Measurements from ENCODE around the gene WWOX. TPM values are rescaled to one million over a fixed set of nuclear protein-coding genes. Genes with fewer than 3 reads are reported as not detected.

The WWOX gene
- total and polyA plus RNA-seq, 2 of the 4 experiments (the other 2 are of a cell fraction) = 2.7 to 5.4 TPM

DNA sequence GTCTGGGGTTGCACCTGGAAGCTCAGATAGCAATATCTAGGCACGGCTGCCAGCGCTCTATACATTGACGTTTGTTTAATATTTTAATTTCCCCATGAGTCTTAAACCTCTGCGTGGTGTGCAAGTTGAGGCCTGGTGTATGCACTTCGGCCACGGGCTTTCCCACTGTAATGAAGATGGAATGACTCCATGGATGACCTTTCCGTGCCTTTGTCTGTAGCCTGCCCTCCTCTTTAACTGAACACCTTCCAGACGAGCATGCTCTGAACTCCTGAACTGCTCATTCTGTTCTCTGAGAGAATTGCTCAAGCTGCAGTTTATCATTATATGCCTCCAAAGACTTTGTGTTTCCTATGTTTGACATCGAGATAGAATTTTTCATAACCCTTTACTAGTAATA is 438.8 kb downstream of the WWOX start:
- POLR2A ChIA-PET (ENCODE audit: unreplicated experiment) = no interaction called here
- Histone ChIP-seq H2BK15ac (ENCODE audit: low read depth, low read length) (no peak overlapping the region), H4K91ac (ENCODE audit: insufficient read depth, low read depth, low read length) (no peak overlapping the region), H3K9ac (ENCODE audit: low read depth, low read length) (no peak overlapping the region), H4K5ac (ENCODE audit: low read depth, low read length) (no peak overlapping the region), H3K18ac (ENCODE audit: low read depth, low read length) (no peak overlapping the region), H4K8ac (ENCODE audit: low read depth in 2 of 2, low read length in 2 of 2) (no peak overlapping the region), H3K23ac (ENCODE audit: low read depth, low read length) (no peak overlapping the region), H3K27me3 (ENCODE audit: control insufficient read depth, insufficient read depth, low read length) (no peaks in the 10 kb centered on the region), H2AFZ (replicated peaks; ENCODE audit: low read length, poor library complexity) (no peak overlapping the region), H3K79me1 (ENCODE audit: low read depth in 1 of 2, low read length in 2 of 2) (no peaks in the 10 kb centered on the region), H3K27ac (ENCODE audit: insufficient read depth, low read length) (no peak overlapping the region), H2AK5ac (ENCODE audit: low read depth, low read length) (no peak overlapping the region), H2AK9ac (replicated peaks; ENCODE audit: low read depth, low read length, poor library complexity) (no peak overlapping the region), H3K4me1 (ENCODE audit: control insufficient read depth, insufficient read depth, low read length) (no peaks in the 10 kb centered on the region), H3K14ac (replicated peaks; ENCODE audit: low read depth, low read length) (no peak overlapping the region), H3K4me2 (ENCODE audit: low read depth, low read length) (no peak overlapping the region), H3K4ac (ENCODE audit: low read depth, low read length) (no peak overlapping the region), H2BK20ac (ENCODE audit: low read depth, low read length) (no peak overlapping the region), H4K20me1 (ENCODE audit: insufficient read depth, low read length) (no peaks in the 10 kb centered on the region), H3K56ac (ENCODE audit: extremely low read depth, insufficient read depth, low read length) (no peak overlapping the region), H3K9me1 (ENCODE audit: insufficient read depth, low read length) (no peaks in the 10 kb centered on the region), H3K9me3 (ENCODE audit: control insufficient read depth, insufficient read depth, low read length) (peaks cover 28% of the 10 kb centered on the region), H3K36me3 (ENCODE audit: control insufficient read depth, insufficient read depth, low read length) (no peaks in the 10 kb centered on the region), H2BK120ac (ENCODE audit: low read depth, low read length) (no peak overlapping the region), H3K4me3 (ENCODE audit: insufficient read depth, low read depth, low read length) (no peak overlapping the region), H2BK5ac (ENCODE audit: low read depth, low read length, poor library complexity, severe bottlenecking) (no peak overlapping the region)
- 20% methylated on average over 2 of the region's 9 CpGs; no CpG with 5 or more reads in 1 of the 2 experiments for WGBS, 2 experiments (ENCODE audit: extremely low coverage in 2 of 2, insufficient read length in 1 of 2)
- ATAC-seq (ENCODE audit: low read depth) = no peak
- no peak for TF ChIP-seq SMC3 (IDR thresholded peaks at IDR 0.05; ENCODE audit: low read depth, low read length)
- TF ChIP-seq, protein P1, sequence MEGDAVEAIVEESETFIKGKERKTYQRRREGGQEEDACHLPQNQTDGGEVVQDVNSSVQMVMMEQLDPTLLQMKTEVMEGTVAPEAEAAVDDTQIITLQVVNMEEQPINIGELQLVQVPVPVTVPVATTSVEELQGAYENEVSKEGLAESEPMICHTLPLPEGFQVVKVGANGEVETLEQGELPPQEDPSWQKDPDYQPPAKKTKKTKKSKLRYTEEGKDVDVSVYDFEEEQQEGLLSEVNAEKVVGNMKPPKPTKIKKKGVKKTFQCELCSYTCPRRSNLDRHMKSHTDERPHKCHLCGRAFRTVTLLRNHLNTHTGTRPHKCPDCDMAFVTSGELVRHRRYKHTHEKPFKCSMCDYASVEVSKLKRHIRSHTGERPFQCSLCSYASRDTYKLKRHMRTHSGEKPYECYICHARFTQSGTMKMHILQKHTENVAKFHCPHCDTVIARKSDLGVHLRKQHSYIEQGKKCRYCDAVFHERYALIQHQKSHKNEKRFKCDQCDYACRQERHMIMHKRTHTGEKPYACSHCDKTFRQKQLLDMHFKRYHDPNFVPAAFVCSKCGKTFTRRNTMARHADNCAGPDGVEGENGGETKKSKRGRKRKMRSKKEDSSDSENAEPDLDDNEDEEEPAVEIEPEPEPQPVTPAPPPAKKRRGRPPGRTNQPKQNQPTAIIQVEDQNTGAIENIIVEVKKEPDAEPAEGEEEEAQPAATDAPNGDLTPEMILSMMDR (conservative IDR thresholded peaks at IDR 0.05; ENCODE audit: low read depth, low read length) = no peak
- TF ChIP-seq MAFK (IDR thresholded peaks at IDR 0.05; ENCODE audit: low read depth, low read length) = no peak
- TF ChIP-seq BHLHE40 (IDR thresholded peaks at IDR 0.05; ENCODE audit: low read depth, low read length) = no peak
- TF ChIP-seq POLR2A (IDR thresholded peaks at IDR 0.05; ENCODE audit: low read depth, low read length) = no peak
- no peak for TF ChIP-seq MXI1 (IDR thresholded peaks at IDR 0.05; ENCODE audit: borderline replicate concordance, low read depth, low read length)
- no peak for TF ChIP-seq MAZ (IDR thresholded peaks at IDR 0.05; ENCODE audit: borderline replicate concordance, low read depth, low read length)
- no peak for TF ChIP-seq NFE2L2 (IDR thresholded peaks at IDR 0.05; ENCODE audit: low read depth, low read length)
- TF ChIP-seq, protein P2, sequence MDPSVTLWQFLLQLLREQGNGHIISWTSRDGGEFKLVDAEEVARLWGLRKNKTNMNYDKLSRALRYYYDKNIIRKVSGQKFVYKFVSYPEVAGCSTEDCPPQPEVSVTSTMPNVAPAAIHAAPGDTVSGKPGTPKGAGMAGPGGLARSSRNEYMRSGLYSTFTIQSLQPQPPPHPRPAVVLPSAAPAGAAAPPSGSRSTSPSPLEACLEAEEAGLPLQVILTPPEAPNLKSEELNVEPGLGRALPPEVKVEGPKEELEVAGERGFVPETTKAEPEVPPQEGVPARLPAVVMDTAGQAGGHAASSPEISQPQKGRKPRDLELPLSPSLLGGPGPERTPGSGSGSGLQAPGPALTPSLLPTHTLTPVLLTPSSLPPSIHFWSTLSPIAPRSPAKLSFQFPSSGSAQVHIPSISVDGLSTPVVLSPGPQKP (IDR thresholded peaks at IDR 0.05; ENCODE audit: borderline replicate concordance, low read depth, low read length) = no peak
- no peak for TF ChIP-seq RCOR1 (IDR thresholded peaks at IDR 0.05; ENCODE audit: insufficient replicate concordance, low read length)
- TF ChIP-seq RFX5 (IDR thresholded peaks at IDR 0.05; ENCODE audit: low read depth, low read length) = no peak
- TF ChIP-seq, protein P3, sequence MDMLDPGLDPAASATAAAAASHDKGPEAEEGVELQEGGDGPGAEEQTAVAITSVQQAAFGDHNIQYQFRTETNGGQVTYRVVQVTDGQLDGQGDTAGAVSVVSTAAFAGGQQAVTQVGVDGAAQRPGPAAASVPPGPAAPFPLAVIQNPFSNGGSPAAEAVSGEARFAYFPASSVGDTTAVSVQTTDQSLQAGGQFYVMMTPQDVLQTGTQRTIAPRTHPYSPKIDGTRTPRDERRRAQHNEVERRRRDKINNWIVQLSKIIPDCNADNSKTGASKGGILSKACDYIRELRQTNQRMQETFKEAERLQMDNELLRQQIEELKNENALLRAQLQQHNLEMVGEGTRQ (IDR thresholded peaks at IDR 0.05; ENCODE audit: low read depth, low read length) = no peak
- no peak for TF ChIP-seq CEBPB (IDR thresholded peaks at IDR 0.05; ENCODE audit: low read depth, low read length)
- no peak for TF ChIP-seq RAD21 (IDR thresholded peaks at IDR 0.05; ENCODE audit: low read length)
- no peak for TF ChIP-seq FOS (IDR thresholded peaks at IDR 0.05; ENCODE audit: low read depth, low read length)
- in situ Hi-C loops (cut with MboI; ENCODE audit: low sequenced_read_pairs) = no loop called here
- BruUV-seq (replicated peaks) = no TSS peak
- intact Hi-C loops (cut with micrococcal nuclease) = no loop called here
- dilution Hi-C loops (cut with HindIII; ENCODE audit: low sequenced_read_pairs, unreplicated experiment) = no loop called here
- CTCF ChIA-PET = no interaction called here
- DNase-seq = no peak
